ENCODE measurements around the gene NEK8.

NEK8 gene

GRCh38 chr17:28728364-28729200 is at the start of gene NEK8:
Gene NEK8 (plus strand): TSS chr17:28728788. CDS start chr17:28728814, 26 bp downstream.
- H3K4me3 ChIP-seq = peak within 1 kb of the TSS; percentile 51 to 71 (median 60)
- peak within 1 kb of the TSS; percentile 54 to 100 (median 96) for H3K27ac ChIP-seq

GRCh38 chr17:28682655-28683054 is 45.9 kb upstream of the NEK8 start:
- no peak overlapping the region for H3K27ac ChIP-seq
- no peak overlapping the region for H3K4me3 ChIP-seq

GRCh38 chr17:28684963-28685362 is 43.6 kb upstream of the NEK8 start:
- no peak overlapping the region for H3K27ac ChIP-seq
- H3K4me3 ChIP-seq = no peak overlapping the region

- Histone ChIP-seq H3K27ac (no peak overlapping the region), H3K4me3 (no peak overlapping the region)
Observed at GRCh38 chr17:28685366-28685765, 43.2 kb upstream of the NEK8 start.

GRCh38 chr17:28686296-28686695 is 42.3 kb upstream of the NEK8 start:
- Histone ChIP-seq H3K4me3 (no peak overlapping the region), H3K27ac (no peak overlapping the region)

- no peak overlapping the region for H3K4me3 ChIP-seq
- H3K27ac ChIP-seq = no peak overlapping the region
Observed at GRCh38 chr17:28688481-28688880, 40.1 kb upstream of the NEK8 start.

- H3K27ac ChIP-seq = no peak overlapping the region
Observed at GRCh38 chr17:28689011-28689410, 39.6 kb upstream of the NEK8 start.

GRCh38 chr17:28693869-28694268 is 34.7 kb upstream of the NEK8 start:
- Histone ChIP-seq H3K4me3 (no peak overlapping the region), H3K27ac (no peak overlapping the region)

More at GRCh38 chr17:28689011-28689410, 39.6 kb upstream of the NEK8 start:
- no peak overlapping the region for H3K4me3 ChIP-seq

GRCh38 chr17:28698253-28698941 is 30.2 kb upstream of the NEK8 start:
- no peak overlapping the region for H3K27ac ChIP-seq
- H3K4me3 ChIP-seq = no peak overlapping the region

- H3K4me3 ChIP-seq = no peak overlapping the region
- no peak overlapping the region for H3K27ac ChIP-seq
Observed at GRCh38 chr17:28700278-28700677, 28.3 kb upstream of the NEK8 start.

GRCh38 chr17:28700830-28701492 is 27.6 kb upstream of the NEK8 start:
- no peak overlapping the region for H3K27ac ChIP-seq
- no peak overlapping the region for H3K4me3 ChIP-seq

GRCh38 chr17:28702026-28702751 is 26.4 kb upstream of the NEK8 start:
- Histone ChIP-seq H3K27ac (no peak overlapping the region), H3K4me3 (no peak overlapping the region)

GRCh38 chr17:28702752-28703150 is 25.8 kb upstream of the NEK8 start:
- no peak overlapping the region for H3K27ac ChIP-seq
- no peak overlapping the region for H3K4me3 ChIP-seq

- no peak overlapping the region for H3K4me3 ChIP-seq
- no peak overlapping the region for H3K27ac ChIP-seq
Observed at GRCh38 chr17:28703552-28704218, 24.9 kb upstream of the NEK8 start.

- Histone ChIP-seq H3K4me3 (no peak overlapping the region), H3K27ac (no peak overlapping the region)
Observed at GRCh38 chr17:28704219-28704858, 24.2 kb upstream of the NEK8 start.

- Histone ChIP-seq H3K27ac (peak overlapping the region in 1 of 21 experiments; percentile 7), H3K4me3 (no peak overlapping the region)
Observed at GRCh38 chr17:28705074-28705659, 23.4 kb upstream of the NEK8 start.

- Histone ChIP-seq H3K27ac (peak overlapping the region in 1 of 21 experiments; percentile 7), H3K4me3 (no peak overlapping the region)
Observed at GRCh38 chr17:28705728-28706334, 22.8 kb upstream of the NEK8 start.

All from skin epidermis (tissue), 12 donors.